ENCODE results near the gene FAF1. TPM values are rescaled to one million over a fixed set of nuclear protein-coding genes. Genes with fewer than 3 reads are reported as not detected.

FAF1 gene
- total RNA-seq, 2 donors from 2014 or later: 17.8 to 27.5 TPM

DNA sequence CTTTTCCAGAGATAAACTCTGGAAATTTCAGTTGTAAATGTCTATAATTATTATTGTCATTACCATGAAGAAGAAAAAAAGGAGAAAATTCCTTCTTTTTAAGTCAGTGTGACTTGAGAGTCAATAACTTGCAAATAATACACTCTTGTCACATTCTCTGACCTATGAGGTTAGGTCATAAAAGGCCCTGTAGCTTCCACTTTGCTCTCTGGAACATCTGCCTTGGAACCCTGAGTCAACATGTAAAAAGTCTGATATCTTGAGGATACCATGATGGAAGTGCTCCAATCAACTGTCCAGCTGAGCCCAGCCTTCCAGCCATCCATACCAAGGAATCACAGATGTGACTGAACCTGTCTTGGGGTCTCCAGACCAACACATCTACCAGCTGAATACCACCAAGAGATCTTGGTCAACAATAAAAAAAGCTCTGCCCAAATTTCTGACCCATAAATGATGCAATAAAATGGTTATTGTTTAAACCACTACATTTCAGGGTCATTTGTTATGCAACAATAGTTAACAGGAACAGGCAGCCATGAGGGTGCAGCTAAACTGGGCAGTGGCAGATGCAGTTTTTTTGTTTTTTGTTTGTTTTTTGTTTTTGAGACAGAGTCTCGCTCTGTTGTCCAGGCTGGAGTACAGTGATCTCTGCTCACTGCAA, 547.1 kb downstream of the FAF1 start:
- WGBS, 2 donors: 76 to 92% methylated on average over 1 of the region's 1 CpG
- intact Hi-C loops (cut with DNase I): no loop called here
- Histone ChIP-seq H3K27me3 (peaks cover 0 to 28% of the 10 kb centered on the region in 2 donors), H3K36me3 (replicated peaks in 1 of 2; ENCODE audit: insufficient read depth in 1 of 2, low read depth in 2 of 2) (no peaks in the 10 kb centered on the region), H3K4me1 (peaks cover 8% of the 10 kb centered on the region), H3K4me3 (no peak overlapping the region), H3K27ac (no peak overlapping the region), H3K9me3 (no peaks in the 10 kb centered on the region)
- no peak for DNase-seq
- ATAC-seq: no peak
- no peak for TF ChIP-seq POLR2A (IDR thresholded peaks at IDR 0.05)
- TF ChIP-seq CTCF (IDR thresholded peaks at IDR 0.05): no peak

DNA sequence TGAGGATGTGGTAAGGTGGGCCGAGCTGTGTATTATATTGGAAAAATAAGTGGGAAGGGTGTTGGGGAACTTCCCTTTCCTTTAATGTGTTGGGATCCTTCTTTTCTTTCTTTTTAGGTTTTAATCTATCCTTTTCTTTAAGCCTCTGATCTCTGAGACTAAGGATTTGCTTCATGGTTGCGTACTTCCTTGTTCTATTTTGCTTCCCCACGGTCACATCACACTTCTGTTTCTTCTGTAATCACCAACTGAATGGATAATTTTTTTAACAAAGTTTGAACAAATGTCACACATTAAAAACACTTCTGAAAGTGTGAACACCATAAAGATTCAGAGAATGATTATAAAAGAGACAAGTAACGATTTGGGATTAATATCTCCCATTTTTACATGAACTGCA, 554.3 kb downstream of the FAF1 start:
- DNase-seq (no peak), ATAC-seq (no peak)
- Histone ChIP-seq H3K27ac (no peak overlapping the region), H3K4me1 (no peaks in the 10 kb centered on the region), H3K27me3 (no peaks in the 10 kb centered on the region), H3K9me3 (no peaks in the 10 kb centered on the region), H3K4me3 (no peak overlapping the region), H3K36me3 (replicated peaks in 1 of 2; ENCODE audit: insufficient read depth in 1 of 2, low read depth in 2 of 2) (no peaks in the 10 kb centered on the region)
- no peak for TF ChIP-seq CTCF (IDR thresholded peaks at IDR 0.05)
- no peak for TF ChIP-seq POLR2A (IDR thresholded peaks at IDR 0.05)
- 74 to 76% methylated on average over 4 of the region's 4 CpGs for WGBS, 2 donors
- intact Hi-C loops (cut with DNase I): no loop called here

DNA sequence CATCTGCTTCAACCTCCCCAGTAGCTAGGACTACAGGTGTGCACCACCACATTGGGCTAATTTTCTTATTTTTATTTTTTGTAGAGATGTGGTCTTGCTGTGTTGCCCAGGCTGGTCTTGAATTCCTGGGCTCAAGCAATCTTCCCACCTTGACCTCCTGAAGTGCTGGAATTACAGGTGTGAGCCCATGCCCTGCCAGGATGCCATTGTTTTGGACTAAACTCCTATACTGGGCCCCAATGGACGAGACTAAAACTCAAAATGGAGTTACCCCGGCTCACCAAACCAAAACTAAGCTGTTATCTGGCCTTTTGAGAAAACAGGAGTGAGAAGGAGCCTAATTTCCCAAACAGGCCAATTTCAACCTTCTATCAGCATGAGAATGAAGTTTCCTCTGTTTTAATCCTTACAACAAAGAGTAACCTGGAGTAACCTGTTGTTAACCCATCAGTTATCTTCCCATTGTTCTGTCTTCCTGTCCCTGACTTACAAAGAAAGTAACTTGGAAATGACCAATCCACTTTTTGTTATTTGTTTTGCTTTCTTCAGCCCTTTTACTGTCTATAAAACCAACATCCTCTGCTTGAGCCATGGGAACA, 566.4 kb downstream of the FAF1 start:
- TF ChIP-seq CTCF (IDR thresholded peaks at IDR 0.05) (no peak), POLR2A (IDR thresholded peaks at IDR 0.05) (no peak)
- WGBS, 2 donors: 38 to 70% methylated on average over 2 of the region's 2 CpGs
- Histone ChIP-seq H3K4me3 (no peak overlapping the region), H3K27ac (no peak overlapping the region), H3K27me3 (no peaks in the 10 kb centered on the region), H3K9me3 (peaks cover 0 to 4% (median 0%) of the 10 kb centered on the region in 3 donors), H3K36me3 (replicated peaks in 1 of 2; ENCODE audit: insufficient read depth in 1 of 2, low read depth in 2 of 2) (no peaks in the 10 kb centered on the region), H3K4me1 (no peaks in the 10 kb centered on the region)
- no peak for DNase-seq
- no peak for ATAC-seq
- intact Hi-C loops (cut with DNase I): no loop called here

Small RNAs within 50 kb of the gene (small RNA-seq; reads per million reads assigned to genes)
- gene RNU6-1026P: not detected

Other genes with a start within 250 kb of the FAF1 start
- gene CDKN2C, start 10.0 kb upstream of the FAF1 start, total RNA-seq: 10 to 100 TPM in 1 of 2 donors, 1 to 10 TPM in 1; 7.6 to 11.9 TPM
- gene C1orf185, start 142.0 kb upstream of the FAF1 start, total RNA-seq: not detected